Measurements from ENCODE around the gene HES7. TPM values are rescaled to one million over a fixed set of nuclear protein-coding genes. Genes with fewer than 3 reads are reported as not detected.
"Not testable (repeated sequence)": the region's sequence is repeated elsewhere in the genome, so short reads cannot be mapped to it uniquely, and the experiment has no call there.

HES7 gene
- total RNA-seq, 1 donor = 0.09 TPM

DNA sequence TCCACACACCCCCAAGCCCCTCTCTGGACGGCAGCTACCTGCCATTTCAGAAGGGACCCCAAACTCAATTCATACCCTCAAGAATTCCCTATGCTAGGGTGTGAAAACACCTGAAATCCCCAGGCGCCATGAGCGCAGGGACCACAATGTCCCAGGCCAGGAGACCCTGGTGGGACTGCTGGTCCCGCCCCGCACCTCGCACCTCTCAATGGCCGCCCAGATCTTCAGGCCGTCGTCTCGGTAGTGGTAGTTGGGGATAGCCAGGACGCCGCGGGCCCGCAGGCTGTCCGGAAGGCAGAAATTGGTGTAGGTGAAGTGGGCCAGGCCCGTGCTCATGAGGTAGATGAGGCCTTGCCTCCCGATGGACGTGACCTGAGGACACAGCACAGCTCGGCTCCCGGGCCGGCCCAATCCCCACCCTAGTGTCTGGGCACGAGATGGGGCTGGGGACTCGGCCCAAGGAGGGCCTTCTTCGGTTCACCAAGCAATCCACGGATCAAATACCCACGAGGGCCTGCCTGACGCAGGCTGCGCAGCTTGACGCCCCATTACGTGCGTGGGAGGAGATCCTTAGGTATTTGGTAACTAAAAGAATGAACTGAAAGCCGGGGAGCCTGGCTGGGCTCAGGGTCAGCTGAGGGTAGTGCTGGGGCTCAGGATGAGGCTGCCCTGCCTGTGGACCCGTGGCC lies 14.8 kb downstream of the HES7 start:
- no peak overlapping the region for H3K4me3 ChIP-seq (ENCODE audit: low read depth, low read length)
- TF ChIP-seq, protein P1, sequence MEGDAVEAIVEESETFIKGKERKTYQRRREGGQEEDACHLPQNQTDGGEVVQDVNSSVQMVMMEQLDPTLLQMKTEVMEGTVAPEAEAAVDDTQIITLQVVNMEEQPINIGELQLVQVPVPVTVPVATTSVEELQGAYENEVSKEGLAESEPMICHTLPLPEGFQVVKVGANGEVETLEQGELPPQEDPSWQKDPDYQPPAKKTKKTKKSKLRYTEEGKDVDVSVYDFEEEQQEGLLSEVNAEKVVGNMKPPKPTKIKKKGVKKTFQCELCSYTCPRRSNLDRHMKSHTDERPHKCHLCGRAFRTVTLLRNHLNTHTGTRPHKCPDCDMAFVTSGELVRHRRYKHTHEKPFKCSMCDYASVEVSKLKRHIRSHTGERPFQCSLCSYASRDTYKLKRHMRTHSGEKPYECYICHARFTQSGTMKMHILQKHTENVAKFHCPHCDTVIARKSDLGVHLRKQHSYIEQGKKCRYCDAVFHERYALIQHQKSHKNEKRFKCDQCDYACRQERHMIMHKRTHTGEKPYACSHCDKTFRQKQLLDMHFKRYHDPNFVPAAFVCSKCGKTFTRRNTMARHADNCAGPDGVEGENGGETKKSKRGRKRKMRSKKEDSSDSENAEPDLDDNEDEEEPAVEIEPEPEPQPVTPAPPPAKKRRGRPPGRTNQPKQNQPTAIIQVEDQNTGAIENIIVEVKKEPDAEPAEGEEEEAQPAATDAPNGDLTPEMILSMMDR (IDR thresholded peaks at IDR 0.05; ENCODE audit: insufficient read depth, low read length) = no peak
- DNase-seq (ENCODE audit: low read depth) = no peak

DNA sequence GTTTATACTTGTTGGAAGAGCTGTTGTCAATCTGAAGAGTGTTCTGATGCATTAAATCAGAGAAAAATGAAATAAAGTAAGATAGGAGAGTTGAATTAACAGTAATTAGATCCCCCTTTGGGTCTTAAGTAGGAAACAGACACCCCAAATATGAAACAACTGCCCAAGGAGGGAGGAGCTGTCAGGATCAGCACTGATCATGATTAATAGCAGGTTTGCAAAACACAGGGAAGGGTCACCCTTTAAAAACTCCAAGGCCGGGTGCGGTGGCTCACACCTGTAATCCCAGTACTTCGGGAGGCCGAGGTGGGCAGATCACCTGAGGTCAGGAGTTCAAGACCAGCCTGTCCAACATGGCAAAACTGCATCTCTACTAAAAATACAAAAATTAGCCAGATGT lies 16.9 kb downstream of the HES7 start:
- DNase-seq (ENCODE audit: low read depth); H3K4me3 ChIP-seq (ENCODE audit: low read depth, low read length): not testable (repeated sequence)

DNA sequence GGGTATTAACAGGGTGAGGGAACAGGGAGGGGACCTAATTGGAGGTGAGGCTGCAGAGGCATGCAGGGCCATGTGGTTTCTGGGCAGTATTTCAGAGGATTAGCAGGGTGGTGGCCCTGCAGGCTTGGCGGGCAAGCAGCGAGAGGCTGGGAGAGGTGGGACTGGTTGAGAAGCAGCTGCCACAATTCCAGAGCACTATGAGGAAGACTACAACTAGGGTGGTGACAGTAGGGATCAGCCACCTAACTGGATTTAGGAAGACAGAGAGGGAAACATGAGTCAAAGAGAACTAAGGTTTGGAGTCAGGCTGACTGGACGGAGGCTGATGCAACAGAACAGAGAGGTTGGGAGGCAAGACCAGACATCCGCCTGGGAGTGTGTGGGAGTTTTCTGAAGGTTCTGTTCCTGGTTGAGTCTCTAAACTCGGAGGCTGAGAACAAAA lies 17.9 kb downstream of the HES7 start:
- DNase-seq (ENCODE audit: low read depth) = peak; percentile 43
- H3K4me3 ChIP-seq (ENCODE audit: low read depth, low read length) = no peak overlapping the region
- TF ChIP-seq, protein P1 (IDR thresholded peaks at IDR 0.05; ENCODE audit: insufficient read depth, low read length) = no peak

DNA sequence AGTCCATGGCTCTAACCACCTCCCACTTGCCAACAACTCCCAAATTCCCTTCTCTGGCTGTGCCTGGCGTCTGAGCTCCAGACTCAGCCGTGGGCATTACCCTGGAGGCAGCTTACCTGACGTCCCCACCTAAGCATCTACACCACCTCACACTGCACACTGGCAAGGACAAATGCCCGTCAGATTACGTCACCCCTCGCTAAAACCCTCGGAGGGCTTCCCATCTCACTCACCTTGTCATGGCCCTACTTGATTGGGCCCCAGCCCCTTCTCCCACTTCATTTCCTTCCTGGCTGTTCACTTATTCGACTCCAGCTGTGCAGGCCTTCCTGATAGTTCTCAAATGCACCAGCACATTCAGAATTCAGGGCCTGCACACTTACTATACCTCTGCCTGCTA lies 19.0 kb downstream of the HES7 start:
- no peak overlapping the region for H3K4me3 ChIP-seq (ENCODE audit: low read depth, low read length)
- no peak for DNase-seq (ENCODE audit: low read depth)
- TF ChIP-seq, protein P1 (IDR thresholded peaks at IDR 0.05; ENCODE audit: insufficient read depth, low read length) = no peak

DNA sequence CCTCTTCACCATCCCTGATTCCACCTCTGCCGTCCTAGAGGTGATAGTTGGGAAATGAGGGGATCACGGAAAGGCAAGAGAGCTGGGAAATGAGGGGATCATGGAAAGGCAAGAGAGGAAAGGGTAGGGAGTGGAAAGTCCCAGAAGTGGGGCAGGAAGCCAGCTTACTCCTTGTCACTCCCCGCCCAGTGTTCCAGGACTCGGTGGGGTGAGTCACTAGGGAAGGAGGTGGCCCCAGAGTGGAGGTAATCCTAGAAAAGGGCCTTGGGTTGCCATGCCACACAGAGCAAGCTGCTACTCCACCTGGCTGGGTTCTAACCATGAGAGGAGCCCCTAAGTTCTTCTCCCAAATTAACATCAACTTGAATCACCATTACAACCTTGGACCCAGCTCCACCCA lies 20.4 kb downstream of the HES7 start:
- TF ChIP-seq, protein P1 (IDR thresholded peaks at IDR 0.05; ENCODE audit: insufficient read depth, low read length) = no peak
- H3K4me3 ChIP-seq (ENCODE audit: low read depth, low read length) = no peak overlapping the region
- DNase-seq (ENCODE audit: low read depth) = no peak

DNA sequence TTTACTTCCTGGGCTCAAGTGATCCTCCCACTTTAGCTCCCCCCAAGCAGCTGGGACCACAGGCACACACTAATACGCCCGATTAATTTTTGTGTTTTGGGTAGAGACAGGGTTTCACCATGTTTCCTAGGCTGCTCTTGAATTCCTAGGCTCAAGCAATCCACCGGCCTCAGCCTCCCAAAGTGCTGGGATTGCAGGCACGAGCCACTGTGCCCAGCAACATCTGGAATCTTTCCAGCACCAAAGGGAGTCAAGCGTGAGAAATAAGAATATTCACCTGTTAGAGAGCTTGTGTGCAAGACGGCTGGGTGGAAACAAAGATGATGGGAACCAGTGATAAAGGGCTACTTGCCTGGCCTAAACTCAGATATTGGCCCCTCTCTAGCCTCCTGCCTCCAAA lies 22.2 kb downstream of the HES7 start:
- DNase-seq (ENCODE audit: low read depth) = no peak
- TF ChIP-seq, protein P1 (IDR thresholded peaks at IDR 0.05; ENCODE audit: insufficient read depth, low read length) = no peak
- H3K4me3 ChIP-seq (ENCODE audit: low read depth, low read length) = no peak overlapping the region

DNA sequence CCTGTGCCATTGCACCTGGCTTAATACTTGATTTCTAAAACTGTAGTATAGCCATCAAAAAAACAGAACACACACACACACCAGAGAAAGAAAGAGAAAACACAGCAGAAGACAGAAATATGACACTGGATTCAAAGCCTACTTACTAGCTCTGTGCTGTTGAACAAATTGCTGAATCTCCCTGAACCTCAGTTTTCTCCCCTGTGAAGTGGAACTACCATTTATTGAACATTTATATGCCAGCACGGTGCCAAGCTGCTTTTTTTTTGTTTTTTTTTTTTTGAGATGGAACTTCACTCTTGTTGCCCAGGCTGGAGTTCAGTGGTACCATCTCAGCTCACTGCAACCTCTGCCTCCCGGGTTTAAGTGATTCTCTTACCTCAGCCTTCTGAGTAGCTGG lies 23.1 kb downstream of the HES7 start:
- no peak overlapping the region for H3K4me3 ChIP-seq (ENCODE audit: low read depth, low read length)
- DNase-seq (ENCODE audit: low read depth) = no peak
- TF ChIP-seq, protein P1 (IDR thresholded peaks at IDR 0.05; ENCODE audit: insufficient read depth, low read length) = no peak

Data from fibroblast of the aortic adventitia (primary cell).